CD4-positive, alpha-beta T cell treated with Interferon alpha-2 for 1 hour (primary cell): ENCODE measurements around the gene PRDM16.

Source experiments
- DNase-seq, 2 donors: peaks; one replicate each; pipeline ENCODE4 v3.0.0-alpha.2; 2020 to 2022

Gene PRDM16

GRCh38 chr1:3472088-3472850 lies 403.3 kb downstream of the PRDM16 start:
- DNase-seq: no peak

GRCh38 chr1:3472906-3473305 lies 403.9 kb downstream of the PRDM16 start:
- no peak for DNase-seq

GRCh38 chr1:3473381-3473844 lies 404.4 kb downstream of the PRDM16 start:
- DNase-seq: no peak

GRCh38 chr1:3474016-3474415 lies 405.0 kb downstream of the PRDM16 start:
- DNase-seq: no peak

- DNase-seq: no peak
Observed at GRCh38 chr1:3474421-3474820, 405.4 kb downstream of the PRDM16 start.

GRCh38 chr1:3475839-3476573 lies 407.0 kb downstream of the PRDM16 start:
- DNase-seq: no peak

- no peak for DNase-seq
Observed at GRCh38 chr1:3476666-3477065, 407.7 kb downstream of the PRDM16 start.

- DNase-seq: no peak
Observed at GRCh38 chr1:3477241-3477995, 408.4 kb downstream of the PRDM16 start.

- DNase-seq: no peak
Observed at GRCh38 chr1:3478187-3478586, 409.2 kb downstream of the PRDM16 start.

GRCh38 chr1:3479511-3480368 lies 410.7 kb downstream of the PRDM16 start:
- DNase-seq: no peak

GRCh38 chr1:3480369-3480719 lies 411.3 kb downstream of the PRDM16 start:
- DNase-seq: no peak

- no peak for DNase-seq
Observed at GRCh38 chr1:3481046-3481445, 412.0 kb downstream of the PRDM16 start.

GRCh38 chr1:3481836-3482375 lies 412.9 kb downstream of the PRDM16 start:
- no peak for DNase-seq

GRCh38 chr1:3482378-3482849 lies 413.4 kb downstream of the PRDM16 start:
- no peak for DNase-seq

GRCh38 chr1:3483380-3483779 lies 414.4 kb downstream of the PRDM16 start:
- DNase-seq: no peak

- DNase-seq: peak in 1 of 2 donors; percentile 37
Observed at GRCh38 chr1:3483801-3484444, 414.9 kb downstream of the PRDM16 start.

- no peak for DNase-seq
Observed at GRCh38 chr1:3485016-3485415, 416.0 kb downstream of the PRDM16 start.
